Measurements from ENCODE around the gene CDC6.

CDC6 gene

DNA sequence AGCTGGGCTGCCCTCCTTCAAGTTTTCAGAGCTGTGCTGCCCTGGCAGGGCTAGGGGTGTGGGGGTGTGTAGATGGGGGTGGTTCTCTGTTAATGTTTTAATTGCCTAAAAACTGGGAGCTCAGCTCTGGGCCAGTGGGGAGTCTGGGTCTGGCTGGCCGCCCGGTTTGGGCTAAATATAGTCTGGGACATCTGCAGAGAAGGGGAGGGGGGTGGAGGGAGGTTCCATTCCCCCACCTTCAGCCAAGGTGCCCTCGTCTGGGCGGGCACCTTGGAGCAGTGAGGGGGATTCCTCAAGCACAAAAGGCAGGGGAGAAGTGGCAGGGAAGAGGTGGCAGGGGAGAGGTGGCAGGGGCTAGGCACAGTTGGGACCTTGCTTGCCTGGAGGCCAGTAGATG lies 34.3 kb downstream of the CDC6 start:
- Histone ChIP-seq H3K4me1 (ENCODE audit: control insufficient read depth in 2 of 2, insufficient read depth in 2 of 2, low read length in 2 of 2) (peaks cover 69 to 84% of the 10 kb centered on the region in 2 donors), H3K9ac (ENCODE audit: low read depth in 1 of 2, low read length in 2 of 2) (peak overlapping the region; percentile 25 to 76), H3K27ac (ENCODE audit: low read depth in 2 of 2, low read length in 2 of 2) (peak overlapping the region; percentile 71 to 84), H3K4me3 (ENCODE audit: low read length in 2 of 2) (peak overlapping the region; percentile 51 to 76), H3K36me3 (ENCODE audit: control insufficient read depth in 2 of 2, insufficient read depth in 2 of 2, low read length in 2 of 2) (no peaks in the 10 kb centered on the region), H3K27me3 (ENCODE audit: control insufficient read depth in 2 of 2, insufficient read depth in 2 of 2, low read length in 2 of 2) (no peaks in the 10 kb centered on the region), H3K9me3 (ENCODE audit: control insufficient read depth in 2 of 2, low read length in 2 of 2) (no peaks in the 10 kb centered on the region)

- Histone ChIP-seq H3K27ac (ENCODE audit: low read depth in 2 of 2, low read length in 2 of 2) (peak overlapping the region; percentile 71 to 84), H3K27me3 (ENCODE audit: control insufficient read depth in 2 of 2, insufficient read depth in 2 of 2, low read length in 2 of 2) (no peaks in the 10 kb centered on the region), H3K4me1 (ENCODE audit: control insufficient read depth in 2 of 2, insufficient read depth in 2 of 2, low read length in 2 of 2) (peaks cover 70 to 84% of the 10 kb centered on the region in 2 donors), H3K9ac (ENCODE audit: low read depth in 1 of 2, low read length in 2 of 2) (peak overlapping the region; percentile 25 to 76), H3K9me3 (ENCODE audit: control insufficient read depth in 2 of 2, low read length in 2 of 2) (no peaks in the 10 kb centered on the region), H3K4me3 (ENCODE audit: low read length in 2 of 2) (peak overlapping the region; percentile 51 to 76), H3K36me3 (ENCODE audit: control insufficient read depth in 2 of 2, insufficient read depth in 2 of 2, low read length in 2 of 2) (no peaks in the 10 kb centered on the region)
Observed at GRCh38 chr17:40322358-40323315, 35.0 kb downstream of the CDC6 start.

DNA sequence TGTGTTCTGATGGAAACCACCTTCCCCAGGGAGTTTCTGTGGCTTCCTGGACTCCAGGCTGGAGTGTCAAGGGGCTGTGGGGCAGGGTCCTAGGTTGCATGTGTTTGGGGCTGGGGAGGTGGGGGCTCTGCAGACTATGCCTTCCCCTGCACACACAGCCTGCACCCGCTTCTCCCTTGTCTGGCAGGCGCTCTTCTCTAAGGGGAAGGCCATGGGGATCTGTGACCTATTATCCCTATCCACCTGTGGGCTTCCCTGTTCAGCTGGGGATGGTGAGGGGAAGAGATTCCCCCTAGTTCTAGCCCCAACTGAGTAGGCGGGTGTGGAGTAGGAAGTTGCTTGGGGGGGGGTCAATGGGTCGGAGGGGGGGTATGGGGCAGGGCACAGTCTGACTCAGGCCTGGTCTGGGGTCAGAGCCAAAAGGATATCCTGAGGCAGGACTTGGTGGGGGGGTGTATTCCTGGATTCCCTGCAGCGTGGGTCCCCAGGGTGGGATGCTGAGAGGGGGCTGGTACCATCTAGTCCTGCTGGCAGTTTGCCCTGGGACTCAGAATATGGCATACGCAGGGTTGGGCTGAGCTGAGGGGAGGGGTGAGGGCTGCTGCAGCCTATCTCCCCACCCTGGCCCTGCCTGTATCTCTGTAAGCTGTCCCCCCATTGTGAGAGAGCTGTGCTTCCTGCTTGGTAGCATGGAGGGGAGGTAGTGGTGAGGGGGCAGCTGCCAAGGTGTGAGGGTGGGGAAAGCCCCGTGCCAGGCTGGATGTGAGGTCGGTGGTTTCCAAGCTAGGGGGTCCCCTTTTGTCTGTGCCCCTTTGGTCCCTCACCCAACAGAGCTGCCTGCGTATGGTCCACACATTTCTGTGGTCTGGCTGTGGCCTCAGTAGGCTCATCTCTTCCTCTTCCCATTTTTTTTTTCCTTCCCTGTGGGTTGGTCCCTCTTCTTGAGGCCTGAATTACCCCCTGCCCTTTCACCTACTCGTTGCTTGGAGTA lies 36.0 kb downstream of the CDC6 start:
- H3K4me3 ChIP-seq (ENCODE audit: low read length in 2 of 2) = peak overlapping the region in 1 of 2 donors; percentile 76

DNA sequence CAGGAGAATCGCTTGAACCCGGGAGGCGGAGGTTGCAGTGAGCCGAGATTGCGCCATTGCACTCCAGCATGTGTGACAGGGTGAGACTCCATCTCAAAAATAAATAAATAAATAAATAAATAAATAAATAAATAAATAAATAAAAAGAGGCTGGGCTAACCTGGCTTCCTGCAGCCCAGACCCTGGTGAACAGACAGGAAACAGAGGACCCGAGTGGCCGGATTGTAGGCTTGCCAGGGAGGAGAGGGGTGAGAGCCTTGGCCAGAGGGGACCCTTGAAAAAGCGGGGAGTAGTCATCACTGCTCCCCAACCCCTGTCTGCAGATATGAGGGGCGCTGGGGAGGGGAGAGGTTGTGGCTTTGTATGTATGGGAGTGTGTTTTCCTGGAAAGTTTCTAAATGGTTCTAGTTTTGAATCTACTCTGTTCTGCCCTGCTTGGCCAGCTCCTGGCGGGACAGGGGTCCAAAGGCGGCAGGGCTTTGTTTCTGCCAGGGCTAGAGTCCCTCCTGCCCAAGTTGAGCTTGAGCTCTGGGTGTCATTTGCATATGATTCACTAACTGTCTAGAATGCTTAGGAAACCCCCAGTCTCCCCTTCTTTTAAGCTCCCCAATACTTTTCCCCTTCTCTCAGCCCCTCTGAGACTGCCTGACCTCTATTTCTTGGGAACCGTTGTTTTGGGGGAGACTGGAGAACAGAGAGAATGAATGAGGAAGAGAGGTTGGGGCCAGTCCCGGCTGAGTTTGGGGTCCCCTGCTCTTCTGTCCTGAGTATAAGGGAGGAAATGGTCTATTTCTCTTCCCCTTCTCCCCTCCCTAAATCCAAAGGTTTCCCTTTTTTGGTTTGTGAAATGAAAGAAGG lies 37.7 kb downstream of the CDC6 start:
- peaks cover 0 to 1% of the 10 kb centered on the region in 2 donors for H3K36me3 ChIP-seq (ENCODE audit: control insufficient read depth in 2 of 2, insufficient read depth in 2 of 2, low read length in 2 of 2)
- H3K27ac ChIP-seq (ENCODE audit: low read depth in 2 of 2, low read length in 2 of 2) = peak overlapping the region; percentile 49 to 84
- peak overlapping the region in 1 of 2 donors; percentile 52 for H3K4me3 ChIP-seq (ENCODE audit: low read length in 2 of 2)
- no peaks in the 10 kb centered on the region for H3K27me3 ChIP-seq (ENCODE audit: control insufficient read depth in 2 of 2, insufficient read depth in 2 of 2, low read length in 2 of 2)
- no peak overlapping the region for H3K9ac ChIP-seq (ENCODE audit: low read depth in 1 of 2, low read length in 2 of 2)
- peaks cover 72 to 79% of the 10 kb centered on the region in 2 donors for H3K4me1 ChIP-seq (ENCODE audit: control insufficient read depth in 2 of 2, insufficient read depth in 2 of 2, low read length in 2 of 2)
- no peaks in the 10 kb centered on the region for H3K9me3 ChIP-seq (ENCODE audit: control insufficient read depth in 2 of 2, low read length in 2 of 2)

More for the DNA sequence above, 36.0 kb downstream of the CDC6 start:
- Histone ChIP-seq H3K9ac (ENCODE audit: low read depth in 1 of 2, low read length in 2 of 2) (peak overlapping the region in 1 of 2 donors; percentile 9), H3K9me3 (ENCODE audit: control insufficient read depth in 2 of 2, low read length in 2 of 2) (no peaks in the 10 kb centered on the region), H3K27ac (ENCODE audit: low read depth in 2 of 2, low read length in 2 of 2) (peak overlapping the region; percentile 71 to 84), H3K36me3 (ENCODE audit: control insufficient read depth in 2 of 2, insufficient read depth in 2 of 2, low read length in 2 of 2) (peaks cover 0 to 1% of the 10 kb centered on the region in 2 donors), H3K27me3 (ENCODE audit: control insufficient read depth in 2 of 2, insufficient read depth in 2 of 2, low read length in 2 of 2) (no peaks in the 10 kb centered on the region), H3K4me1 (ENCODE audit: control insufficient read depth in 2 of 2, insufficient read depth in 2 of 2, low read length in 2 of 2) (peaks cover 75 to 84% of the 10 kb centered on the region in 2 donors)

DNA sequence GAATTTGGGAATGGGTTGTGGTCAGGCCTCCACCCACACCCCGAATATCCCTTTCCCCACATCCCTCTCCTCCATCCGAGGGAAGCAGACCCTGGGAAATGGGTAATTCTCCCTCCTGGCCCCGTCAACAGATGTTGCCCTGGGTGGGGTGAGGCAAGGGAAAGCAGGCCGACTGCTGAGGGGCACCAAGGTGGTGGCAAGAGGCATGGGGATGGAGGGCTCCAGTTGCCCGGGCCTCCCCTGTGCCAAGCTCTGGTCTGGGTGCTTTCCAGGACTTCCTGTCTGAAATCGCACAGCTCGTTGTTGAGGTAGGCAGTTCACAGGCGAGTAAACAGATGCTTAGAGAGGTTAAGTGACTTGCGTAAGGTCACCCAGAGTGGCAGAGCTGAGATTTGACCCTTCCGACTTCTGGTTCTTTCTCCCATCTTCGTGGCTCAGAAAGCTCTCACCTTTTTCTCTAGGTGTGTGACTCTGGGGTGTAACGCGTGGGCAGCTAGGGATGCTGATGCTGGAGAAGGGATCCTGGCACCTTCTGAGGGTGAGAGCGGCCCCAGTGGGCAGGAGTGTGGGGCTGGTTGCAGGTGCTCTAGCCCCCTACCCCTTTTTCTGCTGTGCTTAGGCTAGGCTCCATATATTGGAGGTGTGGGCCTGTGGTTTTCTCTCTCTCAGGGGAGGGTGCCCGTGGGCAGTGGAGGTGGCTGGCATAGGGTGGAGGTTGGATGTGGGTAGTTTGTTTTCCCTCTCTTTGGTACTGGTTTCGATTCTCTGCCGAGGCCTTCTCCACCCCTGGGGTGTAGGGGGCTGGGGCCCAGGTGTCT lies 38.5 kb downstream of the CDC6 start:
- Histone ChIP-seq H3K4me3 (ENCODE audit: low read length in 2 of 2) (peak overlapping the region in 1 of 2 donors; percentile 52), H3K9ac (ENCODE audit: low read depth in 1 of 2, low read length in 2 of 2) (peak overlapping the region in 1 of 2 donors; percentile 32), H3K27me3 (ENCODE audit: control insufficient read depth in 2 of 2, insufficient read depth in 2 of 2, low read length in 2 of 2) (no peaks in the 10 kb centered on the region), H3K9me3 (ENCODE audit: control insufficient read depth in 2 of 2, low read length in 2 of 2) (no peaks in the 10 kb centered on the region), H3K36me3 (ENCODE audit: control insufficient read depth in 2 of 2, insufficient read depth in 2 of 2, low read length in 2 of 2) (peaks cover 0 to 1% of the 10 kb centered on the region in 2 donors), H3K4me1 (ENCODE audit: control insufficient read depth in 2 of 2, insufficient read depth in 2 of 2, low read length in 2 of 2) (peaks cover 80 to 81% of the 10 kb centered on the region in 2 donors), H3K27ac (ENCODE audit: low read depth in 2 of 2, low read length in 2 of 2) (peak overlapping the region; percentile 49 to 79)

- H3K9me3 ChIP-seq (ENCODE audit: control insufficient read depth in 2 of 2, low read length in 2 of 2) = no peaks in the 10 kb centered on the region
- H3K36me3 ChIP-seq (ENCODE audit: control insufficient read depth in 2 of 2, insufficient read depth in 2 of 2, low read length in 2 of 2) = peaks cover 0 to 1% of the 10 kb centered on the region in 2 donors
- no peak overlapping the region for H3K9ac ChIP-seq (ENCODE audit: low read depth in 1 of 2, low read length in 2 of 2)
- H3K4me1 ChIP-seq (ENCODE audit: control insufficient read depth in 2 of 2, insufficient read depth in 2 of 2, low read length in 2 of 2) = peaks cover 78 to 80% of the 10 kb centered on the region in 2 donors
- H3K4me3 ChIP-seq (ENCODE audit: low read length in 2 of 2) = peak overlapping the region in 1 of 2 donors; percentile 13
- peak overlapping the region; percentile 49 to 79 for H3K27ac ChIP-seq (ENCODE audit: low read depth in 2 of 2, low read length in 2 of 2)
- H3K27me3 ChIP-seq (ENCODE audit: control insufficient read depth in 2 of 2, insufficient read depth in 2 of 2, low read length in 2 of 2) = no peaks in the 10 kb centered on the region
Observed at GRCh38 chr17:40326832-40327199, 39.1 kb downstream of the CDC6 start.

DNA sequence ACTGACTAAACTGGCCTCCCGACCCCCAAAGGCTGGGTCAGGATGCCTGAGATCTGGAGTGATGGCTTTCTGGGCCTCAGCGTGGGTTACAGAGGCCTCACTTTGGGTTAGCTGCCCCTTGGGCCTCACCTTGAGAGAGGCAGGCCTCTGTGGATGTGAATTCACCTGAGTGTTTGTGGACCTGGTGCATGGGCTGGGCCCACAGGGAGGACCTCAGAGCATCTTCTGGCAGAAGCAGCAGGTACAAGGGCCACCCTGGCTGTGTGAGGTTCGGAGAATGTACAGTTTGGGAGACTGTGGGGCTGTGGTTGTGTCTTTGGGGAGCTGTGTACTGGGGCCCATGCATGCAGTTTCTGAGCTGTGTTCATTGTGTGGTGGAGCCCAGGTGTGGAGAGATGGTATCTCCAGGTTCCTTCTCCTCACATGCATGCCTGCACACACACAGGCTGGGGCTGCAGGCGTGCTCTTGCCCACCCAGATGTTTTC lies 39.6 kb downstream of the CDC6 start:
- Histone ChIP-seq H3K9me3 (ENCODE audit: control insufficient read depth in 2 of 2, low read length in 2 of 2) (no peaks in the 10 kb centered on the region), H3K9ac (ENCODE audit: low read depth in 1 of 2, low read length in 2 of 2) (no peak overlapping the region), H3K36me3 (ENCODE audit: control insufficient read depth in 2 of 2, insufficient read depth in 2 of 2, low read length in 2 of 2) (peaks cover 0 to 1% of the 10 kb centered on the region in 2 donors), H3K27me3 (ENCODE audit: control insufficient read depth in 2 of 2, insufficient read depth in 2 of 2, low read length in 2 of 2) (no peaks in the 10 kb centered on the region), H3K4me3 (ENCODE audit: low read length in 2 of 2) (no peak overlapping the region), H3K4me1 (ENCODE audit: control insufficient read depth in 2 of 2, insufficient read depth in 2 of 2, low read length in 2 of 2) (peaks cover 79% of the 10 kb centered on the region in 2 donors), H3K27ac (ENCODE audit: low read depth in 2 of 2, low read length in 2 of 2) (peak overlapping the region; percentile 49 to 79)

DNA sequence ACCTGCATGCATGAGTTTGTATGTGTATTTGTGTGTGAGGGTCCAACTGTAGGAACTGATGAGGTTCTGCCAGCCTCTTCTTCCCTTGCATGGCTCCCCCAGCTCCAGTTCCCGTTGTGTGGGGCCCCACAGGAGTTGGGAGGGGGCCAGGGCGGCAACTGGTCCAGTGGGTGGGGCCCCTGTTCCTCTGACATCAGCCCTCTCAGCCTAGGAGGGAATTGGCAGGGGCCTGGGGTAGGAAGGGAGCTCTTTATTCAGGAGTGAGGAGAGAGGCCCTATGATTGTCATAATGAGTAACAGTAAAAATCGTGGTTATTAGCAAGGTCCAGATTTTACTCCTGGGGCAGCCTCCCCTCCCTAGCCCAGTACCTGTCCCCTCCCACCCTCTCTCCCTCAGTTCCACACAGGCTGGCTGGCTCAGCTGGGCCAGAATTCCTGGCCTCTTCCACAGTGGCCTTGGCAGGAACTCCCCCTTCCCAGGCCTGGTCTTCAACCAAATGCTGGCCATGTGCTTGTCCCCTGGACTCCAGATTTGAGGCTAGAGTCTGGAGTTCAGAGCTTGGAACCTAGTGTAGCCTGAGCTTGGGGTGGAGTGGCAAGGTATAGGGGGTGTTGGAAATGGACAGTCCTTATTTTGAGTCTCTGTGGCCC lies 40.2 kb downstream of the CDC6 start:
- H3K4me3 ChIP-seq (ENCODE audit: low read length in 2 of 2) = no peak overlapping the region
- H3K27ac ChIP-seq (ENCODE audit: low read depth in 2 of 2, low read length in 2 of 2) = peak overlapping the region in 1 of 2 donors; percentile 79
- H3K27me3 ChIP-seq (ENCODE audit: control insufficient read depth in 2 of 2, insufficient read depth in 2 of 2, low read length in 2 of 2) = no peaks in the 10 kb centered on the region
- H3K9me3 ChIP-seq (ENCODE audit: control insufficient read depth in 2 of 2, low read length in 2 of 2) = no peaks in the 10 kb centered on the region
- peaks cover 78 to 79% of the 10 kb centered on the region in 2 donors for H3K4me1 ChIP-seq (ENCODE audit: control insufficient read depth in 2 of 2, insufficient read depth in 2 of 2, low read length in 2 of 2)
- peak overlapping the region in 1 of 2 donors; percentile 7 for H3K9ac ChIP-seq (ENCODE audit: low read depth in 1 of 2, low read length in 2 of 2)
- H3K36me3 ChIP-seq (ENCODE audit: control insufficient read depth in 2 of 2, insufficient read depth in 2 of 2, low read length in 2 of 2) = peaks cover 0 to 1% of the 10 kb centered on the region in 2 donors
